Cerebellar cortex (tissue), 1 donor: Measurements from ENCODE around the gene B3GAT3.
A peak's percentile ranks its signal among the peaks of the same experiment; 100 is the strongest.
"Not testable (repeated sequence)": the region's sequence is repeated elsewhere in the genome, so short reads cannot be mapped to it uniquely, and the experiment has no call there.

Source experiments
- DNase-seq: peaks from one replicate; pipeline ENCODE4 v3.0.0-alpha.2; 2015; ENCODE audit warnings: low spot score

B3GAT3 gene

DNA sequence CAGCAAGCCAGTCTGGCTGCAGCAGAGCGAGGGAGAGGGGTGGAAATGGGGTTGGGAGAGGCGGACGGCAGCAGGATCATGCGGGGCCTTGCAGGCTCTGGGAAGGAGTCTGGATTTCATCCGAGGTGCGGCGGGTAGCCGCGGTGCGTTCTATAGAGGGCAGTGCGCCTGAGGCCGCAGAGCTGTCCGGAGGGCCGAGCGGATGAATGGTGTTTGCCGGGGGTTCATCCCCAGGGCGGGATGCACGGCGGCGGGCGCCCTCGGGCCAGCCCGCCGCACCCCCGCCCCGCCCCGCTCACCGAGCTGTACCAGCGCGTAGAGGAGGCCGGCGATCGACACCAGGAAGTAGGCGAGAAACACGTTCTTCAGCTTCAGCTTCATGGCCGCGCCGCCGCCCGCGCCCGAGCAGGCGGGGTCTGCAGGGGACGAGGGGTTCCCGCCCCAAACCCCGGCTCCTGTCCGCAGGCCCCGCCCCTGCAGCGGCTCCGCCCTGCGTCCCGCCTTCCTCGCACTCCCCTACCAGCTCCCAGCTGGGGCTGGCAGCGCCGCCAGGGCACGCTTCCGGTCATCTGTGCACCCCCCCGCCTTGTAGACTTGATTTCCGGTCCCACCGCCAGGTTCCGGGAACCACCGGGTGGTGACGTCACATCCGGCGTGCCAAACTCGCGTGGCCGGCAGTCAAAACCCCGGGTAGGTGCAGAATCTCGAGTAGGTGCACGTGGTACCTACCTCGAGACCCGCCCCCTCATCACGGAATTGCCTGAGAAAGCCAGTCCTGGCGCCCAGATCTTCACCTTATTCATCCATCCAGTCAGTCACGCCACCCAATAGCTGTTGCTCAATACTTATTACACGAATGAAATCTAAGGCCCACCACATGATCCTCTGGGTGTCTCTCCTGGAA, at the start of gene B3GAT3:
Gene B3GAT3, minus strand, starts transcription at position 420 of the 904 bp plus-strand sequence. Its CDS starts 39 bp downstream, at position 381.
- peak; percentile 98 for DNase-seq

DNA sequence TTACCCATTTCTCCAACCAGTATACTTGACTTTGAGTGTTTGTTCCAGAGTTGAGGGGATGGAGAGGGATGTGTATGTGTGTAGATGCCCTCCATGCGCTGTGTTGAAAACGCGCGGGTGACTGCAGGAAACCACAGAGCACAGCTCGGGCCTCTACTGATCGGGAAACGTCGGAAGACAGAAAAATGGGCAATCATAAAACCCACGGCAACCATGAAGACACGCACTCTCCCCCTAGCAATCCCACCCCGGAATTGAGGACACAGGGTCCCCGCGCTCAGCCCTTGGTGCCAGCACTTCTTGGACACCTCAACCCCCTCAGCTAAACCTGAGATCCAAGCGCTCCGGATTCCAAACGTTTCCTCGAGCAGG, 49.4 kb upstream of the B3GAT3 start:
- DNase-seq, result no peak

DNA sequence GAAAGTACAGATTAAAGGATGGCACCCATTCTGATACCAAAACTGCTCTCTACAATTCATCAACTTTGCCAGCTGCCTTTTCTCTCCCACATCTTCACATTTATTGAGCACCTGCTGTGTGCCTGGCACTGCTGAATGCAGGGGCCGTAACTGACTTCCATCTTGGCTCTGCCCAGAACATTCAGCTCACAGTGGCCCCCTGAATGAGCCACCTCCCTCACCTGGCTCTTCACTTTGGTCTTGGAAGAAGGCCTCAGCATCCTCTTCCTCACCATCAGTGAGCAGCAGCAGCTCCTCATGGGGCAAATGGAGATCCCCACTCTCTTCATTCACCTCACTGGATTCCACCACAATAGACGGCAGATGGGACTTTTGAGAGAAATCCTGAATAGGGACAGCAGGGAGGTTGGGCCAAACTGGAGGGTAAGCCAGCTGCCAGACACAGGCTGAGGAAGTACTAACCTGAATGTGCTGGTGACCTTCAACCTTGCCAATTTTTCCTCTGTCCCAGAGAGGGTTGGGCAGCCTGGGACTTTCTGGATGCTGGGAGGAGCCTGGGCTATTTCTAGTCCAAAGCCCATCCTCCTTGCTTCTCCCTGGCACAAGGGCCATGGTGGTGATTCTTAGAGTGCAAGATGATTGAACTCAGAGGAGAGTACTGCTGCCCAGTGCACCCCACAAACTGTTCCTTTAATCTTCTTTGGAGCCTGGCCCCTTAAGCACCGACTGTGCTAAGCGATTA, 47.8 kb upstream of the B3GAT3 start:
- no peak for DNase-seq

DNA sequence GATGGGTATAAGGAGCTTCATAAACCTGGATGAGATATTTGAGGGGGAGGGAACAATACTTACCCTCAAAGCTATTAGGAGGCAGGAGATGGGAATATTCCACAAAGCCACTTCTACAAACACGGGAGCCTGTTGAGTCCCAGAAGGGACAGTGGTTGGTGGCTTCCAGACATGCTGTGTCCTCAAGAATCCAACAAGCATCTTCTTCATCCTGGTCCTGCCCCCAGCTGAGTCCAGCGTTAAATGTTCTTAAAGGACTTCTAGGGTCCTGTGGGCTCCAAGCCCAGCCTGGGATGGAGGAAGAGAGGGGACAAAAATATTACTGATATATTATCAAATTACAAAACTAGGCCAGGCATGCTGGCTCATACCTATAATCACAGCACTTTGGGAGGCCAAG, 45.7 kb upstream of the B3GAT3 start:
- DNase-seq, result no peak

DNA sequence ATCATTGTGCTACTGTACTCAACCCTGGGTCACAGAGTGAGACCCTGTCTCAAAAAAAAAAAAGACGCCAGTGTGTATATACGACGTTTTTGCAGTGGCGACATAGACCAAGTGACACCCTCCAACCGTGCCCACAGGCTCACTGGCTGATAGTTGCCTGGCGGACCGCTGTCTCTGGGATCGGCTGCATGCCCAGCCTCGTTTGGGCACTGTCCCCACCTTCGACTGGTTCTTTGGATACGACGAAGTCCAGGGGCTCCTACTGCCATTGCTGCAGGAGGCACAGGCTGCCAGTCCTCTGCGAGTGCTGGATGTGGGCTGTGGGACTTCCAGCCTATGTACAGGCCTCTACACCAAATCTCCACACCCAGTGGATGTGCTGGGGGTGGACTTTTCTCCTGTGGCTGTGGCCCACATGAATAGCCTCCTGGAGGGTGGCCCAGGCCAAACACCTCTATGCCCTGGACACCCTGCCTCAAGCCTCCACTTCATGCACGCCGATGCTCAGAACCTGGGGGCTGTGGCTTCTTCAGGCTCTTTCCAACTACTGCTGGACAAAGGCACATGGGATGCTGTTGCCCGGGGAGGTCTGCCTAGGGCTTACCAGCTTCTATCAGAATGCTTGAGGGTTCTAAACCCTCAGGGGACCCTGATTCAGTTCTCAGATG, 44.6 kb upstream of the B3GAT3 start:
- DNase-seq, result no peak

DNA sequence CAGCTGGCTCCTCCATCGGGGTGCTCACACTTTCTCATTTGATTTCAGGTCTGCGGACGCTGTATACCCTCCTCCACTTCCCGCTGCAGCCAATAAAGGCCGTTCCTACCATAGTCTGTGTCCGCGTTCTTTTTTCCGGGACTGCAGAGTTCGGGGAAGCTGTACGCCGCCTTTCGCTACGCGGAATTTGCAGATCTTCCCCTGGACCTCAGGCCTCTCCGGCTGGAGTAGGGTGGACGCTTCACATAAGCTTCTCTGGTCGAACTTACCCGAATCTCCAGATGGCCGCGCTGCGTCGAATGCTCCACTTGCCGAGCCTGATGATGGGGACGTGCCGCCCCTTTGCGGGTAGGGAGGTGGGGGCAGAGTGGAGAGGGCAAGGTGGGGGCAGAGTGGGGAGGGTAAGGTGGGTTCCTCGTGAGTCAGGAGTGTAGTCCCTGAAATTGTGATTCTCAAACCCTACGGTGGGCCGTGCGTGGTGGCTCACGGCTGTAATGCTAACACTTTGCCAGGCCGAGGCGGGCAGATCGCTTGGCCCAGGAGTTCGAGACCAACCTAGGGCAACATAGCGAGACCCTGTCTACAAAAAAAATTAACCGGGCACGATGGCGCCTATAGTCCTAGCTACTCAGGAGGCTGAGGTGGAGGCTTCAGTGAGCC, 43.9 kb upstream of the B3GAT3 start:
- peak; percentile 71 for DNase-seq

DNA sequence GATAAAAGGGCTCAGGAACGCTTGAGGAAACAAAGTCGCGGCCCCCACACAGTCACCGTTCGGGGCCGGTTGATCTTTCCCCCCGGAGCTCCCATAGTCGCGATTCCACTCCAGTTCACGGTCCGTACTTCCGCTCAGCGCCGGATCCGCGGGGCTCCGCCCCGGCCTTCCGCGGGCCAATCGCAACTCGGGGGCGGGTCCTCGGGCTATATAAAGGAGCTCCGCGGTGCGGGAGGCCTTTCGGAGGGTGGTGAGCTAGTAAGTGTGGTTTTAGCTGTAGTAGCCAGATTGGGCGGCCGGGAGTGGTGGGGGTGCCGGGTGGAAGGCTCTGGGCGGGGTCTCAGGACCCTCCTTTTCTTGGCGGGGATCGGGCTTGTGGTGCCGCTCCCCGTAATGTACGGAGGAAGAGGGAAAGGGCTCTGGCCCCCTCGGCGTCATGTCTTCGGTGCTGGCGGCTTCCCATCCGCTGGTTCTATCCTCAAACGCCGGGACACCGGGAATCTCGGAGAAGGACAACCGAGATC, 43.4 kb upstream of the B3GAT3 start, which contains the start of the genes C11orf98 and CSKMT:
Gene C11orf98, minus strand, starts transcription at position 136 of the 524 bp plus-strand sequence. Its CDS starts 41 bp downstream, at position 95.
Gene CSKMT, plus strand, starts transcription at position 238 of the 524 bp plus-strand sequence. CDS start 568 bp downstream, outside the sequence.
- peak; percentile 95 for DNase-seq

DNA sequence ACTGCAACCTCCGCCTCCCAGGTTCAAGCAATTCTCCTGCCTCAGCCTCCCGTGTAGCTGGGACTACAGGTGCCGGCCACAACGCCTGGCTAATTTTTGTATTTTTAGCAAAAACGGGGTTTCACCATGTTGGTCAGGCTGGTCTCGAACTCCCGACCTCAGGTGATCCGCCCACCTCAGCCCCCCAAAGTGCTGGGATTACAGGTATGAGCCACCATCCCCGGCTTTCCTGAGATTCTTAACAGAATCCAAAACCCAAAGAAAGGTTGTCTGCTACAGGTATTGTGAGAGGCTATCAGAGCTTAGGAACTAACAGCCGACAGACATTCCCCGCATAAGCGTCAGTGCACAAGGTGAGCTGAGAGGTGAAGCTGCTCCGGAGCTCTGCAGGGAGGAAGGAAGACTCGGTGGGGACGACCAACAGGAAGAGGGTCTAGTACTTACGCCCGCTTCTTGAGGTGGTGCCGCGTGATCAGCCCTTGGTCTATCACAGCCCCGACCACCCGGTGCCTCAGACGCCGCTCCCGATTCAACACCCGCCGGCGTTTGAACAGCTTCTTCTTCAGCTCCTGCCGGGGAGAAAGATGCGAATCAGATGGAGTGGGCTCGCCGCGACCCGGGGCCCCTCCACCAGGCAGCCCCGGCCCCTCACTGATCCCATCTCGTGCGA, 42.8 kb upstream of the B3GAT3 start:
- peak; percentile 69 for DNase-seq

DNA sequence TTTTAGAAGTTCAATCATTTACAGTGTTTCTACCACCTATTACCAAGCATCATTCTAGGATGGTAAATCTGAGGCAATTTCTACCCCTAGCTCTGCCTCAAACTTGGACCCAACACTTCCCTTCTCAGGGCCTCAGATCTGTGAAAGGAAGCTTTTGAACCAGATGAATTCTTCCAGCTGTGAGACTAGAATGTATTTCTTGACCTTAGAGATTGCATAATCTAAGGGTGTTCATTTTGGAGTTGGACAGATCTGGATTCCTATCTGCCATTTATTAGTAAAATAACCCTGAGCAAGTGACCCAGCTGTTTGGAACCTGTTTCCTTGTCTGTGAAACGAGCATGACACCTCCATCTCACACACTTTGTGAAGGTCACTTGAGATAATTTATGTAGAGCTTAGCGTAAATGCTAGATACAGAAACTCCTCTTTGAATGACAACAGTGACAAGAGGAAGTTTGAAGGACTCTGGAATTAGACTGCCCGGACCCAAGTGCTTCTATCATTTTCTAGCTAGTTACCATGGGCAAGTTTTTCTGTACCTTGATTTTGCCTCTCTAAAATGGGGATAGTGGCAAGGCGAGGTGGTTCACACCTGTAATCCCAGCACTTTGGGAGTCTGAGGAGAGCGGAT, 35.1 kb upstream of the B3GAT3 start:
- no peak for DNase-seq

DNA sequence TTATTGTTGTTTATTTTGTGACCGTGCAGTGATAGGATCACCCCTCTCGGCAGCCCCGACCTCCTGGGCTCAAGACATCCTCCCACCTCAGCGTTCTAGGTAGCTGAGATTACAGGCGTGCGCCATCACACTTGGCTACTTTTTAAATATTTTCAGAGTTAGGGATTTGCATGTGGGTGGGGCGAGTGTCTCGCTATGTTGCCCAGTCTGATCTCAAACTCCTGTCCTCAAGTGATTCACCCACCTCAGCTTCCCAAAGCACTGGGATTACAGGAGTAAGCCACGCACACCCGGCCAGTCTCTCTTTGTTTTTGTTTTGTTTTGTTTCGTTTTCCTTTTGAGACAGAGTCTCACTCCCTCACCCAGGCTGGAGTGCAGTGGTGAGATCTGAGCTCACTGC, 32.5 kb upstream of the B3GAT3 start:
- no peak for DNase-seq

DNA sequence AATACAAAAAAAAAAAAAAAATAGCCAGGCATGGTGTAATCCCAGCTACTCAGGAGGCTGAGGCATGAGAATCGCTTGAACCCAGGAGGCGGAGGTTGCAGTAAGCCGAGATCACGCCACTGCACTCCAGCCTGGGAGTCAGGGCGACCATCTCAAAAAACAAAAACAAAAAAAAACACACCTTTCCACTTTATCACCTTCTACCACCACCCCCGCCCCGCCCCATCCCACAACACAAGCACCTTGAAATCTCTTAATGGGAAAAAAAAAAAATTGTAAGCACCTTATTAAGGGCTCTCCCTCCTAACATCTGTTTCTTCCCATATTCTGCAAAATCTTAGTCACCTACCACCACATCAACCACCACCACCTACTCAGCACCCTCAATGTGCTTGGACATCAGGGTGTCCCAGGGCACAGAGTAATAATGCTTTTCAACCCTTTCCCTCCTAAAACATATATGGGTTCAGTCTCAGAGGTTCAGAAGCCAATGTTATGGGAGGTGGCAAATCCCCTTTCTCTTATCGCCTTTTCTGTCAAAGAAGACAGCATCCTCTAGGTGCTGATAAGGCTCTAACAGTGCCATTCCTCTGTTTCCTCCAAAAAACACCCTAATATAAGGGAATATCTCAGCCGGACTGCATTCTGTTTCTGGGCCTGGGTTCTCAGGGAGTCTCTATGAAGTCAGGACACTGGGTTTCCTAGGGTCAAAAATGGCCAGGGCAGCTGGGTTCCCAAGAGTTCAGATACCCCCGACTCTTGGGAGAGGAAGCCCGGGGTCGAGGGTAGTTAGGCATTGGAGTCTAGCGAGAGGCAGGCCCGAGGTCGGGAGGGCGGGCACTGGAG, 30.6 kb upstream of the B3GAT3 start:
- DNase-seq, result no peak

DNA sequence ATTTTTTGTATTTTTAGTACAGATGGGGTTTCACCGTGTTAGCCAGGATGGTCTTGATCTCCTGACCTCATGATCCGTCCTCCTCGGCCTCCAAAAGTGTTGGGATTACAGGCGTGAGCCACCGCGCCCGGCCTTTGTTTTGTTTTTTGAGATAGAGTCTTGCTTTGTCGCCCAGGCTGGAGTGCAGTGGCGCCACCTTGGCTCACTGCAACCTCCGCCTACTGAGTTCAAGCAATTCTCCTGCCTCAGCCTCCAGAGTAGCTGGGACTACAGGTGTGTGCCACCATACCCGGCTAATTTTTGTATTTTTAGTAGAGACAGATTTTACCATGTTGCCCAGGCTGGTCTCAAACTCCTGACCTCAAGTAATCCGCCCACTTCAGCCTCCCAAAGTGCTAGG, 28.5 kb upstream of the B3GAT3 start:
- DNase-seq, result not testable (repeated sequence)

DNA sequence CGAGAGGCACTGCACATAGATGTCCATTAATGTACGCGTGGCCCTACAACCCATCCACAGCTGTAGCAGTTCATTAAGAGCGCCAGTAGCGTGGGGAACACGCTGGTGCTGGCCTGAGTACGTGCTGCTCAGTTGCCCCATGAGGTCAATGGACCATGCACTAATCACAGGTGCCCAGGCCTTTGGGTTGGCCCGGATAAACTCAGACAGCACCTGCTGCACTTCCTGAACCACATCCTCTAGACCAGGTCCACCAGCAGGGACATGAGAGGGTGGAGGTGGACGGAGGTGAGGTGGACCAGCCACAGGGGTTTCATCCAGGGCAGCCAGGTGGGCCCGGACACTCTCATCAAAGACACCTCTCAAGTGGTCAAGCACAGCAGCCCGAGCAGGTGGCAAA, 27.7 kb upstream of the B3GAT3 start:
- DNase-seq, result no peak

DNA sequence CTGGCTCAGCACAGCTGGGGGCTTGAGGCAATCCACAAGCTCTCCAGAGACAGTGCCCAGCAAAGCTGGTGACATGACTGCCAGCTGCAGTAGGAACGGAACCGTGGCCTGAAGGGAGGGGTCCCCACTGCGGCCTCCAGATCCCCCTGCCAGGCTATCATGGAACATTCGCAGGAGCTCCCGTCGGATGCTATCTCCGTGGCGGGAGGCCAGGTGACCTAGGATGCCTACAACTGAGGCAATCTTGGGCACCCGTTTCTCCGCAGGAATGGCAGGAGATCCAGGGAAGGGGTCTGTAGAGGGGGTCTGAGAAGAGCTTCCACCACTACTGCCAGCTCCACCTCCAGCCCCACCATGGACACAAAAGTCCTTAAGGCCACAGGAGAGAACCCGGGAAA, 27.2 kb upstream of the B3GAT3 start:
- DNase-seq, result no peak

DNA sequence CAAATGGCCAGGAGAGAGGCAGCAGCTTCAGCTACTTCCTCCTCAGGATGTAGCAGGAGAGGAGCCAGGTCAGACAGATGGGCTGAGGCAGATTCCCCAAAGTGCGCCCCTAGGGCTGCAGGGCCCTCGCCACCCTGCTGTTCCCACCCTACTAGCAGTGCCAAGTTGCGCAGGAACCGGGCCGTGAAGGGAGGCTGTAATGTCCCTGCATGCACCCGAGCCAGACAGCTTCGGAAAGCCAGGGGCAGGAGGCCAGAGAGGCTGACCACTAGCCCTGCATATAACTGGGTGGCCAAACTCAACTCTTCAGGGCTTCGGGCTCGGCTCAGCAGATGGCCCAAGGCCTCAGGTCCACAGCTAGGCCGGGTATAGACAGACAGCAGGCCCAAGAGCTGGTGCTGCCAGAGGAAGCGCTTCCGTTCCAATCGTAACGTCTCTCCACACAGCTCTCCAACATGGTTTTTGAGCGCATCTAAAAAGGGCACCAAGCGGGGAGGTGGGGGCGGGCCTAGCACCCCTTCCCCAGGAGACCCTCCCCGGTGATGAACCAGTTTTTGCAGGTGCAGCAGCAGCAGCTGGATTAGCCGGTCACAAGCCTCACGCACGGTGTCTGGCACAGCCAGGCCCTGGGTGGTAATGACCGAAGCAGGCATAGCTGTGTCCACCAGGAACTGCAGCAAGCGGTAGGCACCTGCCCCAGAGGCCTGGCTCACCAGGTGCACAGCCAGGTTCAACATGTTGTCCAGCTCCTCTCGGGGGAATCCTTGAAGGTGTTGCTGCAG, 26.6 kb upstream of the B3GAT3 start:
- DNase-seq, result no peak

DNA sequence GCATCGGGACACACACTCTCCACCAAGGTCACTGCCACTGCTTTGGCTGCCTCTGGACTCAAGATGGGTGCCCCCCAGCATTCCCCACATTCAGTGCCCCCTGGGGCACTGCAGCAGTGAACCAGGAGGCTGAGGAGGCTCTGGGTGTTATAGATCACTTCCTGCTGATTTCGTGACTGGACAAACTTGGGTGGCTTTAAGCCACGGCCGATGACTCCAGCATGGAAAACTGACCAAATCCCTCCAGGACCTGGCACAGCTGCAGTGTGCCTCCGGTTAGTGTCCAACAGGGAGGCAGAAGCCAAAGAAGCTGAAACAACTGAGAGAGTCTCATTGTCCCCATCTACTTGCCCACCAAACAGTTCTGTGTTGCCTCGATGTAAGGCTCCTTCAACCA, 25.8 kb upstream of the B3GAT3 start:
- no peak for DNase-seq

DNA sequence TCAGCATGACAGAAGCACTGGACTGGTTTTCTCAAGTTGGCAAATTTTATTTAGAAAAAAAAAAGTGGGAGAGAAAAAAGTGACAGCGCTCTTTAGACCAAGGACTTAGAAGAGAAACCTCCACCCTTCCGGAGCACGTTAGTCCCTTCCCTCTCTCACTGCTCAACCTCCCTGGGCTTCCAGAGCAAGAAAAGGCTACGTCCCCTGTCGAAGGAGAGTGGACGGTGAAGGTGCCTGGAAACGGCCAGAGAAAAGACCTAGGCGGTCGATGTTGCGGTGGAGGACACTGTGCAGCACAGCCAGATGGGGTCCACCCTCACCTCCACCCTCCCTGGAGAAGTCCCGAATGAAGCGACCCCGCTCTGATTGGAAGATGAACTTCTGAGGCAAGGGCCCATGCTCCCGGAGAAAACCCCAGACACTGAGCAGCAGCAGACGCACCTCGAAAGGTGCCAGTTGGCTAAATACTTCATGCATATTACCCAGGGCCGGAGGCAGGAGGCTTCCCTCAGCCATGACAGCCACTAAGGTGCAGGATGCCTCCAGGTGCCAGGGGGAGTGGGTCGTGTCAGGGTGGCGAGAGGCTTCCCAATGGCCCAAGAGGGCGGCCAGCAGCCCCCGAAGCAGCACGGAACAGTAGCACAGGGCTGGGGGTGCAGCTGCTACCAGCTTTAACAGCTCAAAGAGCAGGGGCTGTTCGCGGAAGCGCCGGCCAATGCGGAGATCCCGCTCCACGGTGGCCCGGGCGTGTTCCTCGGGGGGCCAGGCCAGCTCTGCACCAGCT, 25.2 kb upstream of the B3GAT3 start:
- DNase-seq, result no peak
